Dermis blood vessel endothelial cell (primary cell): ENCODE results near the gene NXPE1. TPM values are rescaled to one million over a fixed set of nuclear protein-coding genes. Genes with fewer than 3 reads are reported as not detected.

Experiments used
- DNase-seq: peaks from one replicate; pipeline ENCODE4 v3.0.0; 2010
- total RNA-seq: library from RNA; depleted of rRNA; stranded (reverse); fragments of >200 nt; gene quantifications from 2 replicates; pipeline ENCODE4 v1.2.3, GENCODE V29; 2014

NXPE1 gene
- total RNA-seq, 1 donor from 2014 or later, result not detected

DNA sequence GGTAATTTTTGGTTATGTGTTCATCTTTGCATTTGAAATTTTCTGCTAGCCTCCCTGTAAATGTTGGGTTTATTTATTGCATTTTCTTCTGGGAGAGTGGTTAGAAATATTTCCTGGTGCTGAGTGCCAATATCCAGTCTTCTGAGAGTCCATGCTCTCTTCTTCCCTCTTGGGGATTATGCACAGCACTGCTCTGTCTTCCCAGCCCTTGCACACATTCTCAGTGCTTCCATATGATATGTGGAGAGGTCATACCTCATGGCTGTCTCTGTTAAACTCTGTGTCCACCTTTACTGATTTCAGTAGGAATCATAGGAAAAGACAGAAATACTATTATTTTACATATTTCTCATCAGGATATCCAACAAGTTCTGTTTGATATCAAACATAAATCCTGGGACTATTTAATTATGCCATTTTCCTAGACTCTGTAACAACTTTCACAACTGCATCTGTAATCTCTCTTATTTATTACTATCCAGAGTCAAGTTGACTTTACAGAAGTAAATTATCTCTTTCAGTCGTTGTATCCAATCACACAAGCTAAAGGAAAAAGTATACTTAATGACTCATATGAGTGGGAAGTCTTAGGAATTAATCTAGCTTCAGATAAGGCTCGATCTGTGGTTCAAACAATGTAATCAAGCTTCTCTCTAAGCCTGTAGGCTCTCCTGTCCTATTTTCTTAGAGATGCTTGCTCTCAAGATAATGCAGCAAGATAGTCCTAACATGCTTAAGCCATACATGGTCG is 2.7 kb upstream of the NXPE1 start:
- no peak for DNase-seq

DNA sequence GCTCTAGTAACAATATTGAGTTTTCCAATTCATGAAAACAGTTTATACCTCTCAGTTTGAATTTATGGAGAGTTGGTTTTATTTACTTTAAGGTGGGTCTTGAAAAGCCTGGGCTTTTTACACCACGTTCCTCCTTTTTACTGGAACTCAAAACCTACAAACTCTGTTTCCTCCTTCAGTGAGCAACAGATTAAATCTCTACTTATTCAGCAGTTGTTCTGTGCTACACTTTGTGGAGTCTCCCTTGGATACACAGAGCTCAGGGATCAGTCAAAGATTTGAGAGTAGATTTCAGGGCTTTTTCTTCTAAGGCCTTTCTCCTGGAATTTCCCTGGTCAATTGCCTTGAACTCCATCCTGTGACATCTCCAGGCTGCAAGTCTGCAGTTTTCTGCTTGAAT is 3.5 kb downstream of the NXPE1 start:
- DNase-seq, result no peak

DNA sequence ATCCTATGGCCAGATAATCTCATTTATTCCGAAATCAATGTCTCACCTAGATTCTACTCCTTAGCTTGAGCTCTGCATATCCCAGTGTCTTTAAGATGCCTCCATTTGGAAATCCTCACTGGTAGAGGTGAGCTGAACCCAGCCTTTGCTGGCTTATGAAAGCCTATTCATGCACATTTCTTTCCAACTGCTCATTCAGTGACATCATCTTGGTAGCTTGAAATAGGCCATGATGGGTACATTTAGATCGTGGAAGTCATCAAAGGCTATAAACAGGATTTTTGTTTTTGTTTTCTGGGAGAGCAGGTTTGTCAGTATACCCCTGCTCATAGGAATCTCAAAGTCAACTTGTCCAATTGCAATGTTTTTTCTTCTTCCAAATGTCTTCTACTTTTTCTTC is 6.0 kb downstream of the NXPE1 start:
- DNase-seq, result no peak

DNA sequence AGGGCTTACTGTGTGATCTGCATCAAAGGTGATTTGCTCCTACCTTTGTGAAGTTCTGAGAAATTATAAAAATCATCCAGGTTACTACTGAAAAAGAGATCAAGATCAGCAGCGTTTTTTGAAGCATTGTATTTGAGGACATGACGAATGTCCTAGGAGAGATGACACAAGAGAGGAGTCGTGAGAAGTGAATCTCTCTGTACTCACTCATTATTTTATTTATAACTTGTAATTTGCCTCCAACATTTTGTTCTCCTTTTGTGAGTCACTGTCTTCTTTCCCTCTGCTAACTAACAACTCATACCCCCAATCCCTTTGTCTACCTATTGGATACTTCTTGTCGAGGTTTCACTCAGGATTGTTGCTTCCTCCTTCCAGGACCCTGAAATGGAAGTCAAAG is 8.6 kb downstream of the NXPE1 start:
- no peak for DNase-seq

DNA sequence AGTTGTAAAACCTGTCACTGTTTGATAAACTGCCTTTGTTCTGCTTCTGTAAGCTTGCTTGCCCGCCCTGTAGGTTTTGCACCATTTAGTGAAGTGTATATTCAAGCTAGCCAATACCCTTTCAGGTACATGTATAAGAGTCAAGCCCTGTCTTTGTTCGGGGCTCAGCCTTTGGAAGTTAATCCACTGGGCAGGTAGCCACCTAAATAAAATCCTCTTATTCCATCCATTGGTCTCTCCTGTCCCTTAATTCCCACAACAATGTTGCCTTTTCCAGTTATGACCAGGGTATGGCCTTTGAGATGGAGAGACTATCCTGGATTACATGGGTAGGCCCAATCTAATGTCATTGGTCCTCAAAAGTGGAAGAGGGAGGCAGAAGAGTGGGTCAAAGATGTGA is 34.0 kb downstream of the NXPE1 start:
- no peak for DNase-seq

DNA sequence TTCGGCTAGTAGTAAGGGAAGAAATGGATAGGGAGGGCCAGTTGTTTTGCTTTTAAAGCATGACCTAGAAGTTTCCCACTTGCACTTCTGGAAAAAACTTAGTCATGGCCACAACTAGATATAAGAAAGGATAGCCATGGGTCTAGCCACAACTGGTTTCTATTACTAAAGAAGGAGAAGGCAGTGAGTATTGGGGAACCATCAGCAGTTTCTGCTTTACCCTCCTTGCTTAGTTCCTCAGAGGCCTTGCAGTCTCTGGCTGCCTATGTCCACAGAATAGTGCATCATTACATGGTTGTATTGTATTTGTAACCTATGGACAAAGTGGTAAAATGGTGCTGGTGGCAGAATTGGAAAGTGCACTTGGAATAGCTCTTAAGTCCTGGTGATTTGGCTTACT is 35.6 kb downstream of the NXPE1 start:
- DNase-seq, result no peak

DNA sequence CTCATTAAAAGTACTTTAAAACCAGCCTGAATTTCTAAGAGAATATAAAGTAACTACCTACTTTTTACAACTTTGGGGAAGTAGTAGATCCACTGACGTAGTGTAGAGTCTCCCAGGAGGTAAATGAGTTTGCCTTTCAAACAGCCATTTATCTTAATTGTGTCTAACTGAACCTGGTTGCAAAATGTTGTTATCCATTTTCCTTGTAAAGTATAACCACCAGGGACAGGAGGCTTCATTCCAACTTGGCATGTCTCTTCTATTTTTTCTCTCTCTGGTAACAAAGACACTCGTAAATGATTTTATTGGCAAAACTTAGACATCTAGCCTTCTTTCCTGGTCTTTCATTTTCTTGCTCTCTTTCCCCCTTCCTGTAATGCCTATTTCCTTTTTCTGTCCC is 36.9 kb downstream of the NXPE1 start:
- no peak for DNase-seq

DNA sequence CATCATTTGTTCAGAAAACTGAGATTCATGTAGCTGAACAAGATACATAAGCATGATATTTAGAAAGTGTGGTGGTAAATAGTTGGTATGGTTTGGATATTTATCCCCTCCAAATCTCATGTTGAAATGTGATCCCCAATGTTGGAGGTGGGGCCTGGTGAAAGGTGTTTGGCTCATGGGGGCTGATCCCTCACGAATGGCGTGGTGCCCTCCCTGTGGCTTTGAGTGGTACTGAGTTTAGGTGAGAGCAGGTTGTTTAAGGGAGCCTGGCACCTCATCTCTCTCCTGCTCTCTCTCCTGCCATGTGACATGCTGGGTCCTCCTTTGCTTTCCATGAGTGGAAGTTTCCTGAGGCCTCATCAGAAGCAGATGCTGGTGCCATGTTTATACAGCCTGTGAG is 48.1 kb downstream of the NXPE1 start:
- no peak for DNase-seq

DNA sequence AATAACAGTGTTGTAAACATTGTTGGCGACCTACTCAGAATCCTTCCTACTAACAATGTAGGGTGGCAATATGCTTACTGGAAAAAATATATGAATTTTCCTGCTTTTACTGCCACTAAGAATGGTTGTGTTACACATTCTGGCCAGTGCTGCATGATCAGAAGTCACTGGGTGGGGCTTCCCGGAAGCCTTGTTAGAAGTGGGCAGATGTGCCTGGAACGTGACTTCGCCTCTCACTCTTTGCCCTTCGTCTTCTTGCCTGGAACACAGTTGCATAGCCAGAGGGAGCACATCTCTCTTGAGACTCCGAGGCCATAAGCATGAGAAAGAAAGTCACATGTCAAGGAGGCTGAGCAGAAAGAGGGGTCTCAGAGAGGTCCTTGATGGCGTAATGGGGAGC is 48.6 kb downstream of the NXPE1 start:
- DNase-seq, result no peak

DNA sequence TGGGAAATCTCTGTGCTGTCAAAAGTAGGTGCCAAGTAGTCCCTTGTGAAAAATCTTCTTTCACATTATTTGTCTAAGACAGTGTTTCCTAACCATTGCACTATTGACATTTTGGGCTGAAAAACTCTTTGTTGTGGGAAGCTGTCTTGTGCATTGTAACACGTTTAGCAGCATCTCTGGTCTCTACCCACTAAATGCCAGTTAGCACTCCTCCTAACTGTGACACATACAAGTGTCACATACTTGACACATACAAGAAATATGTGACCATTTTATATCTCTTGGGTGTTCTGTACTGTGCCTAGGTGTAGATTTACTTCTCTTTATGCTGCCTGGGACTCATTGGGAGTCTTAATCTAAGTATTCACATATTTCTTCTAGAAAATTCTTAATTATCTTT is 57.8 kb downstream of the NXPE1 start:
- no peak for DNase-seq

DNA sequence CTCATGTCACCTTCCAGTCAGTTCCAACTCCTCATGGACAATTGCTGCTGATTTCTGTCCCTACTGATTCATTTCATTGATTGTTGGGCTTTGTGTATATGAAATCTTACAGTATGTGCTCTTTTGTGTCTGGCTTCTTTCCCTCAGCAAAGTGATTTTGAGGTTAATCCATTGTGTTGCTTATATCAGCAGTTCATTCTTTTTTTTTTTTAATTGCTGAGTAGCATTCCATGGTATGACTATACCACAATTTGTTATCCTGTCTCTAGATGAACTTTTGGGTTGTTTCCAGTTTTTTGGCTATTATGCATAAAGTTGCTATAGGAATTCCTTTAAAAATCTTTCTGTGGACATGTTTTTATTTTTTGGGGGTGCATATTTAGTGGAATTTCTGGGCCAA is 59.9 kb downstream of the NXPE1 start:
- DNase-seq, result no peak

DNA sequence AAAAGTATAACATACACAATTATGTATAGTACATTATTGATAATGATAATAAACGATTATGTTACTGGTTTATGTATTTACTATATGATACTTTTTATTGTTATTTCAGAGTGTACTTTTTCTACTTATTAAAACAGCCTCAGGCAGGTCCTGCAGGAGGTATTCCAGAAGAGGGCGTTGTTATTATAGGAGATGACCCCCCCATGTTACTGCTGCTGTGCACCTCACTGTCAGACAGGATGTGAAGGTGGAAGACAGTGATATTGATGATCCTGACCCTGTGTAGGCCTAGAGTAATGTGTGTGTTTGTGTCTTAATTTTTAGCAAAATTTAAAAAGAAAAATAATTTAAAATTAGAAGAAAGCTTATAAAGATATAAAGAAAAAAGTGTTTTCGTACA is 62.8 kb downstream of the NXPE1 start:
- DNase-seq, result no peak

DNA sequence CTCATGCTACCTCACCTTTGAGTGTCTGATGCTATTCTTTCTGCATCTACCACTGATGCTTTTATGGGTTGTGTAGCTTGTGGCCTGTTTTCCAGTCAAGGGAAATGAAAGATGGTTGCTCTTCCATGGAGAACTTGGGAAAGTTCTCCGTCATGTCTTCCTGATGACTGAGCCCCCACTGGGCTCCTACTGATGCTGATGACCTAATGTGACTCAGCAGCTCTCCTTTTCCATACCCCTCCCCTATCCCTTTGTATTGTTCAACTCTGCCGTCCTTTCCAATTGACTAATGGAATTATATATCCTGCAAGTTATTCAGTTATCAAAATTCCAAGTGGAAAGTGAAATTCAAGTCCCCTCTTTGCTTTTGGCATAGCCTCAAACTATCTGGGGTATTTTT is 75.8 kb downstream of the NXPE1 start:
- peak; percentile 22 for DNase-seq

DNA sequence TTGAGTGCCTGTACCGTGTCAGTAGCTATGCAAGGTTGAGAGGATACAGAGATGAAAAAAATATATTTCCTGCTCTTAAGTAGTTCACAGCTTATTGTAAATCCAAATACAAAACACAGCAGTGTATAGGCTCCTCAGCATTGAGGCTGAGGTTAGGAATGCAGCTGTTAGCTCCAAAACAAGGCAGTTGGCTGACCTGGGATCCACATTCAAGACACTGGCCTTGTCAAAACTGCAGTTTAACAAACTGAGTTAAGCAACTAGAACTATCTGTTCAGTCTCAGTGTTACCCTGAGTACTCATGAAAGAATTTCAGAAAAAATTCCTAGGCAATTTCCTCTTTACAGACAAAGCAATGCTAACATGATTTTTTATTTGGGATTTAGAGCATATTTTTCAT is 77.6 kb downstream of the NXPE1 start:
- no peak for DNase-seq

DNA sequence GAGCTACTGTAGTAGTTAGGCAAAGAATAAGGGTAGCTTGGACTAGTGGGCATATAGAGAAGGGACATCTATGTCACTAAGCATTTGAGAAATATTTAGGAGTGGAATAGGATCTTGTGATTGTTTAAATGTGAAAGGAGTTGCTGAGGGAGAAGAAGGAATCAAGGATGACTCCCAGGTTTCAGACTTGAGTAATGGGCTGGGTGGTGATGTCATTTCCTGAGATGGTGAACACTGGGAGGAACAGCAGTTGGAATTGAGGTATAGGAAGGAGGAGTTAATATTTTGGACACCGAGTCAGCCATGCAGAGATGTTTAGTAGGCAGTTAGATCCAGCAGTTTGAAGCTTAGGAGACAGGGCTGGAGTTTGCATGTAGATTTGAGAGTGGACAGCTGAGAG is 80.3 kb downstream of the NXPE1 start:
- no peak for DNase-seq

DNA sequence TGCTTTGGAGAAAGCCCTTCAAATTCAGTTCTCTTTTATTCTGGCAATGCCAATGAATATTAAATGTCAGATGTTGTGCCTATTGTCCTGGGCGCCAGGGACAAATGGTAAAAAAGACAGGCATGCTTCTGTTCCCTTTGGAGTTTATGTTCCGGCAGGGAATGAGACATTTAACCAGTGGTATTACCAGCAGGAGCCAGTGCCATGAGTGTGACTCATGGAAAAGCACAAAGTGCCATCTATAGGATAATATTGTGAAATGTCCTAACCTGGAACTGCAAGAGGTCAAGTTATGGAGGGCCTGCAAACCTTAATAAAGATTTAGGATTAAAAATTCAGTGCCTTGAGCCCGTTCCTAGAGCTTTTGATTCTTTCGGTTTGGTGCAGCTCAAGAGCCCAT is 80.9 kb downstream of the NXPE1 start:
- DNase-seq, result peak; percentile 4

DNA sequence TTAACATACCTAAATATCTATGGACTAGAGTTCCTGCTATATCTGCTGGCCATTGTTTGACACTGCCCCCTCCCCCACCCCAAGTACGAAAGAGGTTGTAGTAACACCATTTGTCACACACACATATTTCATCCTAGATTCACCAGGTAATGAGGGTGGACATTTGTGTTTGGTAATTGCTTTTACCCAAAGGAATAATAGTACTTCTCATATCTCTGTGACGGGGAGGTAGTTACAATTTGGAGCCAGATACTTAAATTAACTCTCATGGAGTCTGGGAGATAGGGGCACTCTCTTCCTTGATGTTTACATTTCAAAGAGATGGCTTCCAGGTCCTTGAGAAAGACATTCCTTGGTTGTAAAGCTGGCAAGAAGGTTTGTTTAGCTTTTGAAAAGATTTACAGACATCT is 81.7 kb downstream of the NXPE1 start:
- no peak for DNase-seq

DNA sequence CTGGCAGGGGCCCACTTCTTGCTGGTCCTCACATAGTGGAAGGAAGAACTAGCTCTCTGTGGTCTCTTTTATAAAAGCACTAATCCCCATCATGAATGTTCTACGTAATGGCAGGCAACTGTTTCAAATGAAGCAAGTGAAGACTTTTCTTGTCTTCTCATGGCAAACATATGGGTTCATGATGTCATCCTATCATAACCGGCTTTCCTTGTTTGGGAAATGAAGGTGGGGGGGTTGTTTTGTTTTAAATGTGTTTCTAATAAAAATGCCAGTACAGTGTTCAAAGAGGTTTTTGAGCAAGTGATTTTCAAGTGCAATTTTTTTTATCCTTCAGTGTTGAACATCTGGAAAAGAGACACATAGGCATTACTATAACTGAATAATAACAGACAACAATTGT is 87.0 kb downstream of the NXPE1 start:
- no peak for DNase-seq

Other genes with a start within 250 kb of the NXPE1 start
- 3.6 and 3.7 TPM in 2 replicates for gene C11orf71, start 159.4 kb downstream of the NXPE1 start, total RNA-seq
- 32.2 and 69.9 TPM in 2 replicates for gene RBM7, start 159.2 kb downstream of the NXPE1 start, total RNA-seq
- 127 and 169 TPM in 2 replicates for gene REXO2, start 120.4 kb downstream of the NXPE1 start, total RNA-seq
- not detected in 2 replicates for gene NXPE4, start 35.9 kb upstream of the NXPE1 start, total RNA-seq
- gene NXPE2, start 118.6 kb upstream of the NXPE1 start, total RNA-seq, result not detected in 2 replicates